HG03571 (cell line): Measurements from ENCODE around the gene TNFSF18.
"Not testable (repeated sequence)": the region's sequence is repeated elsewhere in the genome, so short reads cannot be mapped to it uniquely, and the experiment has no call there.

Experiments
- ATAC-seq: cut with Tn5 transposase; IDR thresholded peaks from one replicate; pipeline ENCODE4 v1.9.1; 2021; ENCODE audit not compliant: unreplicated experiment

TNFSF18 gene

GRCh38 chr1:173050865-173051264 lies at the start of gene TNFSF18:
Gene TNFSF18 (minus strand): TSS chr1:173050941. CDS start chr1:173050896, 45 bp downstream.
- no peak for ATAC-seq

- no peak for ATAC-seq
These were observed 48.4 kb upstream of the TNFSF18 start for GRCh38 chr1:173099166-173099565.

GRCh38 chr1:173098117-173098516 lies 47.4 kb upstream of the TNFSF18 start:
- ATAC-seq: no peak

- no peak for ATAC-seq
These were observed 46.3 kb upstream of the TNFSF18 start for GRCh38 chr1:173097001-173097400.

- ATAC-seq: no peak
These were observed 44.9 kb upstream of the TNFSF18 start for GRCh38 chr1:173095632-173096031.

- ATAC-seq: no peak
These were observed 43.8 kb upstream of the TNFSF18 start for GRCh38 chr1:173094541-173094940.

GRCh38 chr1:173093691-173094445 lies 43.1 kb upstream of the TNFSF18 start:
- ATAC-seq: no peak

GRCh38 chr1:173084292-173084691 lies 33.6 kb upstream of the TNFSF18 start:
- ATAC-seq: no peak

GRCh38 chr1:173082913-173083312 lies 32.2 kb upstream of the TNFSF18 start:
- ATAC-seq: no peak

- not testable (repeated sequence) for ATAC-seq
These were observed 23.5 kb upstream of the TNFSF18 start for GRCh38 chr1:173074217-173074616.

- no peak for ATAC-seq
These were observed 13.3 kb upstream of the TNFSF18 start for GRCh38 chr1:173064011-173064410.

GRCh38 chr1:173063171-173063570 lies 12.4 kb upstream of the TNFSF18 start:
- no peak for ATAC-seq

- ATAC-seq: no peak
These were observed 11.6 kb upstream of the TNFSF18 start for GRCh38 chr1:173062150-173062938.

GRCh38 chr1:173058556-173058955 lies 7.8 kb upstream of the TNFSF18 start:
- no peak for ATAC-seq

GRCh38 chr1:173057984-173058383 lies 7.2 kb upstream of the TNFSF18 start:
- ATAC-seq: no peak

- ATAC-seq: no peak
These were observed 5.6 kb upstream of the TNFSF18 start for GRCh38 chr1:173056365-173056764.

- ATAC-seq: no peak
These were observed 2.0 kb upstream of the TNFSF18 start for GRCh38 chr1:173052681-173053196.

GRCh38 chr1:173049322-173049633 lies 1.5 kb downstream of the TNFSF18 start:
- ATAC-seq: no peak

GRCh38 chr1:173048621-173049321 lies 2.0 kb downstream of the TNFSF18 start:
- ATAC-seq: no peak

- ATAC-seq: no peak
These were observed 6.1 kb downstream of the TNFSF18 start for GRCh38 chr1:173044656-173045055.

- ATAC-seq: no peak
These were observed 7.5 kb downstream of the TNFSF18 start for GRCh38 chr1:173043253-173043652.

- ATAC-seq: no peak
These were observed 7.9 kb downstream of the TNFSF18 start for GRCh38 chr1:173042806-173043205.
